SH-SY5Y (cell line): ENCODE results near the gene L3MBTL2.

ENCODE experiments used
- GATA2 ChIP-seq: IDR thresholded peaks from 2 replicates; pipeline ENCODE4 v1.6.1; 2011; ENCODE audit warnings: mild to moderate bottlenecking, low read depth, low read length
- GATA3 ChIP-seq: IDR thresholded peaks from 2 replicates; pipeline ENCODE4 v1.6.1; 2011; ENCODE audit warnings: low read depth, mild to moderate bottlenecking, low read length, moderate library complexity

- TF ChIP-seq GATA2 (no peak), GATA3 (no peak)
These were observed 45.0 kb downstream of the L3MBTL2 start for GRCh38 chr22:41250127-41250526.
